ENCODE results near the gene MC1R.

Gene MC1R

GRCh38 chr16:89958596-89958995 lies 39.9 kb downstream of the MC1R start:
- Histone ChIP-seq H3K9me3 (ENCODE audit: insufficient read depth, low read length, severe bottlenecking) (no peaks in the 10 kb centered on the region), H3K4me3 (ENCODE audit: low read depth in 1 of 2, low read length in 2 of 2) (no peak overlapping the region), H3K36me3 (ENCODE audit: insufficient read depth, low read length) (0 out of 2 replicates have a peak, but pooled peaks cover 4% of the 10 kb centered on the region), H3K4me2 (ENCODE audit: insufficient read depth, low read length) (no peak overlapping the region), H3K79me2 (ENCODE audit: insufficient read depth, low read length) (no peaks in the 10 kb centered on the region), H4K20me1 (ENCODE audit: insufficient read depth, low read length) (peaks cover 2% of the 10 kb centered on the region), H3K27me3 (ENCODE audit: insufficient read depth, low read length, poor library complexity) (no peaks in the 10 kb centered on the region), H2AFZ (ENCODE audit: low read depth, low read length) (no peak overlapping the region), H3K4me1 (ENCODE audit: insufficient read depth, low read length) (no peaks in the 10 kb centered on the region), H3K9ac (ENCODE audit: low read depth, low read length) (no peak overlapping the region), H3K27ac (ENCODE audit: low read length) (no peak overlapping the region)
- no peak for ATAC-seq (ENCODE audit: insufficient read depth, low read depth)
- DNase-seq: no peak
- TF ChIP-seq CTCF (IDR thresholded peaks at IDR 0.05; ENCODE audit: borderline replicate concordance, extremely low read depth, low read length, poor library complexity, severe bottlenecking): no peak
- no peak for TF ChIP-seq EZH2 (IDR thresholded peaks at IDR 0.05; ENCODE audit: borderline replicate concordance, low read depth, low read length, severe bottlenecking)

- H3K9me3 ChIP-seq (ENCODE audit: insufficient read depth, low read length, severe bottlenecking): no peaks in the 10 kb centered on the region
- H3K27me3 ChIP-seq (ENCODE audit: insufficient read depth, low read length, poor library complexity): no peaks in the 10 kb centered on the region
- H3K4me3 ChIP-seq (ENCODE audit: low read depth in 1 of 2, low read length in 2 of 2): no peak overlapping the region
- ATAC-seq (ENCODE audit: insufficient read depth, low read depth) (no peak), DNase-seq (no peak)
- H3K36me3 ChIP-seq (ENCODE audit: insufficient read depth, low read length): 0 out of 2 replicates have a peak, but pooled peaks cover 4% of the 10 kb centered on the region
- no peak overlapping the region for H3K27ac ChIP-seq (ENCODE audit: low read length)
- H3K9ac ChIP-seq (ENCODE audit: low read depth, low read length): no peak overlapping the region
- TF ChIP-seq EZH2 (IDR thresholded peaks at IDR 0.05; ENCODE audit: borderline replicate concordance, low read depth, low read length, severe bottlenecking): no peak
- TF ChIP-seq CTCF (IDR thresholded peaks at IDR 0.05; ENCODE audit: borderline replicate concordance, extremely low read depth, low read length, poor library complexity, severe bottlenecking): no peak
- no peaks in the 10 kb centered on the region for H3K79me2 ChIP-seq (ENCODE audit: insufficient read depth, low read length)
- no peak overlapping the region for H2AFZ ChIP-seq (ENCODE audit: low read depth, low read length)
- no peak overlapping the region for H3K4me2 ChIP-seq (ENCODE audit: insufficient read depth, low read length)
- no peaks in the 10 kb centered on the region for H3K4me1 ChIP-seq (ENCODE audit: insufficient read depth, low read length)
- H4K20me1 ChIP-seq (ENCODE audit: insufficient read depth, low read length): 0 out of 2 replicates have a peak, but pooled peaks cover 5% of the 10 kb centered on the region
Measured at GRCh38 chr16:89960966-89961365, 42.3 kb downstream of the MC1R start.

- Histone ChIP-seq H3K4me2 (ENCODE audit: insufficient read depth, low read length) (no peak overlapping the region), H3K36me3 (ENCODE audit: insufficient read depth, low read length) (0 out of 2 replicates have a peak, but pooled peaks cover 4% of the 10 kb centered on the region), H3K4me1 (ENCODE audit: insufficient read depth, low read length) (no peaks in the 10 kb centered on the region), H2AFZ (ENCODE audit: low read depth, low read length) (no peak overlapping the region), H4K20me1 (ENCODE audit: insufficient read depth, low read length) (0 out of 2 replicates have a peak, but pooled peaks cover 5% of the 10 kb centered on the region), H3K4me3 (ENCODE audit: low read depth in 1 of 2, low read length in 2 of 2) (no peak overlapping the region), H3K27ac (ENCODE audit: low read length) (no peak overlapping the region), H3K9me3 (ENCODE audit: insufficient read depth, low read length, severe bottlenecking) (no peaks in the 10 kb centered on the region), H3K27me3 (ENCODE audit: insufficient read depth, low read length, poor library complexity) (no peaks in the 10 kb centered on the region), H3K9ac (ENCODE audit: low read depth, low read length) (no peak overlapping the region), H3K79me2 (ENCODE audit: insufficient read depth, low read length) (no peaks in the 10 kb centered on the region)
- DNase-seq (no peak), ATAC-seq (ENCODE audit: insufficient read depth, low read depth) (no peak)
- TF ChIP-seq EZH2 (IDR thresholded peaks at IDR 0.05; ENCODE audit: borderline replicate concordance, low read depth, low read length, severe bottlenecking) (no peak), CTCF (IDR thresholded peaks at IDR 0.05; ENCODE audit: borderline replicate concordance, extremely low read depth, low read length, poor library complexity, severe bottlenecking) (no peak)
Measured at GRCh38 chr16:89961920-89962319, 43.3 kb downstream of the MC1R start.

Measured in DND-41 (cell line).